HEK293 (cell line): ENCODE results near the gene RMDN3.

ENCODE experiments used
- CTCF ChIA-PET: fragments of 350-600 bp; formaldehyde crosslinking; extraction: SDS; loops from one replicate; lab custom pipeline; 2021; ENCODE audit warnings: antibody characterized with exemption; lab: Yijun Ruan, JAX
- POLR2A ChIA-PET: fragments of 300-600 bp; formaldehyde crosslinking; extraction: SDS; loops from one replicate; lab custom pipeline; 2020; ENCODE audit warnings: antibody characterized with exemption, inconsistent platforms; lab: Yijun Ruan, JAX
- H3K27ac ChIP-seq: fragments of 200-500 bp; sonication (Bioruptor generic); 2 replicates; pipeline ENCODE4 v1.5.1; 2014; ENCODE audit warnings: low read depth, low read length, control low read depth, inconsistent platforms; ENCODE audit errors: extremely low read depth
- H3K36me3 ChIP-seq, 2 experiments: fragments of 200-500 bp in 1 of 2; sonication (Bioruptor generic) in 1 of 2; 1 replicate in 1 of 2; 2 replicates in 1 of 2; pipeline ENCODE4 v1.5.1; 2014 to 2017; ENCODE audit warnings: inconsistent platforms in 2 of 2, low read length in 2 of 2; ENCODE audit not compliant: control insufficient read depth in 2 of 2, insufficient read depth in 1 of 2
- H3K4me1 ChIP-seq: fragments of 200-500 bp; sonication (Bioruptor generic); 2 replicates; pipeline ENCODE4 v1.5.1; 2014; ENCODE audit warnings: mild to moderate bottlenecking, low read length, inconsistent platforms; ENCODE audit not compliant: control insufficient read depth, insufficient read depth
- H3K4me3 ChIP-seq: 2 replicates; pipeline ENCODE4 v1.5.1; 2011; ENCODE audit warnings: low read depth, mild to moderate bottlenecking, control low read depth, low read length, moderate library complexity
- H3K9me3 ChIP-seq: fragments of 200-500 bp; sonication (Bioruptor generic); 2 replicates; pipeline ENCODE4 v1.5.1; 2014; ENCODE audit warnings: low read depth, low read length, inconsistent platforms; ENCODE audit not compliant: control insufficient read depth, insufficient read depth
- BCL11A ChIP-seq: fragments of 450-650 bp; formaldehyde crosslinking; IDR thresholded peaks from 2 replicates; pipeline ENCODE4 v1.5.1; 2016; ENCODE audit warnings: low read depth, missing biosample characterization, missing genetic modification characterization
- BCL11B ChIP-seq: fragments of 450-650 bp; formaldehyde crosslinking; IDR thresholded peaks from 2 replicates; pipeline ENCODE4 v1.5.1; 2016; ENCODE audit warnings: low read depth, missing biosample characterization, missing genetic modification characterization
- CTCF ChIP-seq: fragments of 450-650 bp; formaldehyde crosslinking; IDR thresholded peaks from 2 replicates; pipeline ENCODE4 v1.5.1; 2016; ENCODE audit warnings: missing biosample characterization, missing genetic modification characterization
- OSR2 ChIP-seq: fragments of 450-650 bp; formaldehyde crosslinking; IDR thresholded peaks from 2 replicates; pipeline ENCODE4 v1.5.1; 2016; ENCODE audit warnings: missing biosample characterization, missing genetic modification characterization
- PRDM4 ChIP-seq: fragments of 450-650 bp; formaldehyde crosslinking; IDR thresholded peaks from 2 replicates; pipeline ENCODE4 v1.5.1; 2017; ENCODE audit warnings: missing biosample characterization, missing genetic modification characterization
- RBAK ChIP-seq: fragments of 450-650 bp; formaldehyde crosslinking; IDR thresholded peaks from 2 replicates; pipeline ENCODE4 v1.5.1; 2016; ENCODE audit warnings: missing biosample characterization, missing genetic modification characterization
- SETDB1 ChIP-seq: IDR thresholded peaks from one replicate; pipeline ENCODE4 v1.6.1; 2017; ENCODE audit warnings: mild to moderate bottlenecking, low read length, moderate library complexity, mixed read lengths; ENCODE audit not compliant: insufficient read length
- SP7 ChIP-seq: fragments of 450-650 bp; formaldehyde crosslinking; IDR thresholded peaks from 2 replicates; pipeline ENCODE4 v1.5.1; 2016; ENCODE audit warnings: missing biosample characterization, missing genetic modification characterization
- ZEB2 ChIP-seq: fragments of 450-650 bp; formaldehyde crosslinking; IDR thresholded peaks from 2 replicates; pipeline ENCODE4 v1.5.1; 2016; ENCODE audit warnings: missing biosample characterization, missing genetic modification characterization
- ZFP69B ChIP-seq: fragments of 450-650 bp; formaldehyde crosslinking; IDR thresholded peaks from 2 replicates; pipeline ENCODE4 v1.5.1; 2016; ENCODE audit warnings: missing biosample characterization, missing genetic modification characterization
- ZNF157 ChIP-seq: fragments of 450-650 bp; formaldehyde crosslinking; IDR thresholded peaks from 2 replicates; pipeline ENCODE4 v1.5.1; 2016; ENCODE audit warnings: missing biosample characterization, missing genetic modification characterization
- ZNF174 ChIP-seq: fragments of 450-650 bp; formaldehyde crosslinking; IDR thresholded peaks from 2 replicates; pipeline ENCODE4 v1.5.0; 2017; ENCODE audit warnings: missing biosample characterization, mild to moderate bottlenecking, missing genetic modification characterization
- ZNF184 ChIP-seq: fragments of 450-650 bp; IDR thresholded peaks from 2 replicates; pipeline ENCODE4 v1.5.1; 2018; ENCODE audit warnings: missing biosample characterization, mild to moderate bottlenecking, missing genetic modification characterization
- ZNF274 ChIP-seq, 2 experiments: fragments of 200-500 bp in 1 of 2; fragments of 450-650 bp in 1 of 2; sonication (Bioruptor generic) in 1 of 2; formaldehyde crosslinking in 1 of 2; IDR thresholded peaks; 2 replicates each; pipeline versions ENCODE4 v1.5.1 to v1.6.1; 2014 to 2016; ENCODE audit warnings: borderline replicate concordance in 1 of 2, inconsistent platforms in 1 of 2, low read length in 1 of 2, missing biosample characterization in 1 of 2, missing genetic modification characterization in 1 of 2
- ZNF37A ChIP-seq: fragments of 450-650 bp; IDR thresholded peaks from 2 replicates; pipeline ENCODE4 v1.5.1; 2018; ENCODE audit warnings: missing biosample characterization, missing genetic modification characterization
- ZNF391 ChIP-seq: fragments of 450-650 bp; formaldehyde crosslinking; IDR thresholded peaks from 2 replicates; pipeline ENCODE4 v1.5.1; 2016; ENCODE audit warnings: low read depth, missing biosample characterization, missing genetic modification characterization, borderline replicate concordance
- ZNF416 ChIP-seq: fragments of 450-650 bp; formaldehyde crosslinking; IDR thresholded peaks from 2 replicates; pipeline ENCODE4 v1.5.1; 2016; ENCODE audit warnings: missing biosample characterization, missing genetic modification characterization
- ZNF423 ChIP-seq: fragments of 450-650 bp; formaldehyde crosslinking; IDR thresholded peaks from 2 replicates; pipeline ENCODE4 v1.5.1; 2016; ENCODE audit warnings: missing biosample characterization, missing genetic modification characterization
- ZNF571 ChIP-seq: fragments of 450-650 bp; formaldehyde crosslinking; IDR thresholded peaks from 2 replicates; pipeline ENCODE4 v1.5.0; 2017; ENCODE audit warnings: missing biosample characterization, missing genetic modification characterization
- ZNF596 ChIP-seq: fragments of 450-650 bp; IDR thresholded peaks from 2 replicates; pipeline ENCODE4 v1.5.0; 2018; ENCODE audit warnings: missing biosample characterization, mild to moderate bottlenecking, missing genetic modification characterization, moderate library complexity
- ZNF677 ChIP-seq: fragments of 450-650 bp; IDR thresholded peaks from 2 replicates; pipeline ENCODE4 v1.5.0; 2018; ENCODE audit warnings: missing biosample characterization, mild to moderate bottlenecking, missing genetic modification characterization, moderate library complexity
- ZNF776 ChIP-seq: fragments of 450-650 bp; formaldehyde crosslinking; IDR thresholded peaks from 2 replicates; pipeline ENCODE4 v1.5.0; 2017; ENCODE audit warnings: missing biosample characterization, missing genetic modification characterization, borderline replicate concordance
- ZSCAN30 ChIP-seq: fragments of 450-650 bp; IDR thresholded peaks from 2 replicates; pipeline ENCODE4 v1.5.1; 2018; ENCODE audit warnings: missing biosample characterization, mild to moderate bottlenecking, missing genetic modification characterization, moderate library complexity
- ZXDB ChIP-seq: fragments of 450-650 bp; formaldehyde crosslinking; IDR thresholded peaks from 2 replicates; pipeline ENCODE4 v1.5.1; 2016; ENCODE audit warnings: missing biosample characterization, missing genetic modification characterization
- TF ChIP-seq, protein P1 (sequence below): fragments of 450-650 bp; formaldehyde crosslinking; IDR thresholded peaks from 2 replicates; pipeline ENCODE4 v1.5.1; 2016; ENCODE audit warnings: missing biosample characterization, missing genetic modification characterization, low read depth
- TF ChIP-seq, protein P2 (sequence below): fragments of 450-650 bp; formaldehyde crosslinking; IDR thresholded peaks from 2 replicates; pipeline ENCODE4 v1.5.1; 2017; ENCODE audit warnings: missing biosample characterization, missing genetic modification characterization

The RMDN3 gene

DNA sequence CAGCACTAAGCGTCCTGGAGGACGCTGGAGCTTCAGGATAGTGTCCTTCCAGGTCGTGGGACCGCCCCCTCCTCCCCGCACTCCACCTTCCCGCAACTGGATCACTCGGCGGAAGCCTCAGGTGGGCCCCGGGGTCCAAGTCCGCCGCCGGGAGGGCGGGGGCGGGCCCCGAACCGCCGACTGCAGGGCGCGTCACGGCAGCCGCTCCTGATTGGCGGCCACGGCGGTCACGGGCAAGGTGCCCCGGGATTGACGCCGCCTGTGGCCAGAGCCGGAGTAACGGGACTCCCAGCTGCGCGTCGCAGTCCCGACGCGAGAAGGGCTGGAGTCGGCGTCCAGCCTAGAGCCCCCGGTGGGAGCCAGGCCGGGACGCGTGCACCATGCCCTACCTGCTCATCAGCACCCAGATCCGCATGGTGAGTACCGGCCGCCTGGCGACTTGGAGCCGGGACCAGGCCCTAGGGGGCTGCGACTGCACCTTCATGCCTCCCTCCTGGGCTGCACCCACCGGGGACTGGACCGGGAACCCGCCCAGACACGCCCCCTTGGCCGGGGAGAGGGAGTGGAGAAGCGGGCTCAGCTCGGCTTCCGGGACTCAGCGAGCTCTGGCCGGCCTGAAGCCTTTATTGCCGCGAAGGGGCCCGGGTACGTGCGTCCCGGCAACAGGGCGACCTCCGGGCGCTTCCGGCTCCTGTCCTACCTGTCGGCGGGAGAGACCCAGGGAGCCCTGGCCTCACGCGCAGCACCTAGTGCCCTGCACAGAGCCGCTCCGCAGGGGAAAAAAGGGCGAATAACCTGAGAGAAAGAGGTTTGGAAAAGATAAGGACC, 9.0 kb upstream of the RMDN3 start, which contains the start of gene GCHFR (continued):
- TF ChIP-seq, protein P1, sequence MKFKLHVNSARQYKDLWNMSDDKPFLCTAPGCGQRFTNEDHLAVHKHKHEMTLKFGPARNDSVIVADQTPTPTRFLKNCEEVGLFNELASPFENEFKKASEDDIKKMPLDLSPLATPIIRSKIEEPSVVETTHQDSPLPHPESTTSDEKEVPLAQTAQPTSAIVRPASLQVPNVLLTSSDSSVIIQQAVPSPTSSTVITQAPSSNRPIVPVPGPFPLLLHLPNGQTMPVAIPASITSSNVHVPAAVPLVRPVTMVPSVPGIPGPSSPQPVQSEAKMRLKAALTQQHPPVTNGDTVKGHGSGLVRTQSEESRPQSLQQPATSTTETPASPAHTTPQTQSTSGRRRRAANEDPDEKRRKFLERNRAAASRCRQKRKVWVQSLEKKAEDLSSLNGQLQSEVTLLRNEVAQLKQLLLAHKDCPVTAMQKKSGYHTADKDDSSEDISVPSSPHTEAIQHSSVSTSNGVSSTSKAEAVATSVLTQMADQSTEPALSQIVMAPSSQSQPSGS (tag by site-specific recombination) = no peak
- TF ChIP-seq RBAK (tag by site-specific recombination) (no peak), ZNF157 (tag by site-specific recombination) (no peak), ZFP69B (tag by site-specific recombination) (peak; percentile 97)
- TF ChIP-seq, protein P2, sequence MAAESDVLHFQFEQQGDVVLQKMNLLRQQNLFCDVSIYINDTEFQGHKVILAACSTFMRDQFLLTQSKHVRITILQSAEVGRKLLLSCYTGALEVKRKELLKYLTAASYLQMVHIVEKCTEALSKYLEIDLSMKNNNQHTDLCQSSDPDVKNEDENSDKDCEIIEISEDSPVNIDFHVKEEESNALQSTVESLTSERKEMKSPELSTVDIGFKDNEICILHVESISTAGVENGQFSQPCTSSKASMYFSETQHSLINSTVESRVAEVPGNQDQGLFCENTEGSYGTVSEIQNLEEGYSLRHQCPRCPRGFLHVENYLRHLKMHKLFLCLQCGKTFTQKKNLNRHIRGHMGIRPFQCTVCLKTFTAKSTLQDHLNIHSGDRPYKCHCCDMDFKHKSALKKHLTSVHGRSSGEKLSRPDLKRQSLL (tag by site-specific recombination) = no peak

DNA sequence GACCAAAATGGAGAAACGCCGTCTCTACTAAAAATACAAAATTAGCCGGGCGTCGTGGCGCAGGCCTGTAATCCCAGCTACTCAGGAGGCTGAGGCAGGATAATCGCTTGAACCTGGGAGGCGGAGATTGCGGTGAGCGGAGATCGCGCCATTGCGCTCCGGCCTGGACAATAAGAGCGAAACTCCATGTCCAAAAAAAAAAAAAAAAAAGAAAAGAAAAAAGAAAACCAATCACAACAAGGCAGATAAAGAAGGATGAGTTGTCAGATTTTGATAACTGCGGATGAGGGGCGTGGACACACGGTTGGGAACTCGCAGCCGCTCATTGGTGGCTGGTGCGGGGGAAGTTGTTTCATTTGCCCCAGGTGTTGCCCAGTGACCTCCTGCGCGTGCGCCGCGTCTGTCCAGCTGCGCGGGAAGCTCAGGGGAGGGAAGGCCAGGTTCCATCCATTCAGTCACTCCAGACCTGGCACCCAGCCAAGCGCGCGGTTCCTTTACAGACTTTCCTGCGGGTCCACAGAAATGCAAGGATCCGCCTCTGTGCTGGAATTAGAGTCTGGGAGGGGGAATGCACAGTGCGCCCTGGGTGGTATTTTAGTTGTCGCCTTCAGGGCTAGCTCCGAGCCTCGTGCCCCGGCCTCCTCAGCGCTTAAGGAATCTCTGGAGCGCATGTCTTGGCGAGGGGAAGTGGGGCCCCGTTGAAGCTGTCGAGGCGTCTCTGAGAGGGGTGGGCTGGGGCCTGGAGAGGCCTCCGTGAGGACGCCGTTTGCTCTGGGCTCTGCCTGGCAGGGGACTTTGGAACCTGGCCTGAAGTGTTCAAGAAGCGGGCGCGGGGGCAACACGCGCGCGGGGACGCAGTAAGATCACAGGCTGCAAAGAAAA, 8.1 kb upstream of the RMDN3 start:
- Histone ChIP-seq H3K4me3 (peak overlapping the region; percentile 33), H3K4me1 (peaks cover 10% of the 10 kb centered on the region), H3K36me3 (peaks cover 0 to 9% of the 10 kb centered on the region in 2 experiments; a peak in 1 of 3 replicates), H3K27ac (peak overlapping the region; percentile 87), H3K9me3 (no peaks in the 10 kb centered on the region)
- ChIA-PET CTCF (interaction anchor here (0.6 to 1.0 kb wide), 4 partner anchors 19 to 131 kb away, joined by 3 to 4 read pairs (median 4); partner anchors contain the start of genes SPINT1 and VPS18), POLR2A (interaction anchor here (0.6 to 1.6 kb wide), 3 partner anchors 44 to 166 kb away, joined by 3 read pairs; partner anchors contain the start of genes DLL4, DNAJC17, RAD51 and ZFYVE19)
- TF ChIP-seq BCL11B = no peak
- TF ChIP-seq CTCF (tag by site-specific recombination) = no peak
- TF ChIP-seq ZNF416 (tag by site-specific recombination) = no peak
- no peak for TF ChIP-seq OSR2 (tag by site-specific recombination)
- TF ChIP-seq ZNF571 (tag by site-specific recombination) = no peak
- TF ChIP-seq ZNF174 = no peak
- TF ChIP-seq ZNF423 (tag by site-specific recombination) = 0 out of 2 replicates have a peak, but pooled peaks have one; percentile 40
- TF ChIP-seq BCL11A (tag by site-specific recombination) = no peak
- peak; percentile 80 for TF ChIP-seq ZNF37A
- no peak for TF ChIP-seq ZNF274 (IDR thresholded peaks at IDR 0.05; ENCODE audit: low read length)
- TF ChIP-seq ZNF274 (tag by site-specific recombination; IDR thresholded peaks at IDR 0.05; ENCODE audit: borderline replicate concordance) = no peak
- TF ChIP-seq ZXDB (tag by site-specific recombination) = peak; percentile 62
- no peak for TF ChIP-seq ZNF391 (tag by site-specific recombination)
- peak; percentile 55 for TF ChIP-seq SETDB1
- TF ChIP-seq ZNF596 (tag by site-specific recombination) = peak; percentile 56; the same call in 1 of the 2 replicates
- no peak for TF ChIP-seq ZNF776
- TF ChIP-seq ZNF677 (tag by site-specific recombination) = peak; percentile 63; the same call in 1 of the 2 replicates
- no peak; the same call in 1 of the 2 replicates for TF ChIP-seq ZFP69B (tag by site-specific recombination)
- peak; percentile 38 for TF ChIP-seq PRDM4 (tag by site-specific recombination)
- peak; percentile 56; the same call in 1 of the 2 replicates for TF ChIP-seq SP7 (tag by site-specific recombination)
- TF ChIP-seq ZSCAN30 = 0 out of 2 replicates have a peak, but pooled peaks have one; percentile 16
- TF ChIP-seq ZEB2 = peak; percentile 64; the same call in 1 of the 2 replicates
- TF ChIP-seq ZNF184 (tag by site-specific recombination) = peak; percentile 95
